T-helper 2 cell treated with Interferon-gamma antibody and Interleukin-4, amounts not matched to agents 100 ng/mL and 5 ng/mL, for 36 hours (primary cell): ENCODE measurements around the gene DYNC1I1. TPM values are rescaled to one million over a fixed set of nuclear protein-coding genes. Genes with fewer than 3 reads are reported as not detected.

ENCODE experiments used
- intact Hi-C: fragments of 100-400 bp; cut with micrococcal nuclease; formaldehyde crosslinking; loops from one replicate; pipeline ENCODE4 v1.15.1; 2023
- total RNA-seq: library from RNA; stranded (reverse); gene quantifications from 2 replicates; pipeline ENCODE4 v1.2.3, GENCODE V29; 2022

The DYNC1I1 gene
- total RNA-seq, 1 donor from 2014 or later = not detected

DNA sequence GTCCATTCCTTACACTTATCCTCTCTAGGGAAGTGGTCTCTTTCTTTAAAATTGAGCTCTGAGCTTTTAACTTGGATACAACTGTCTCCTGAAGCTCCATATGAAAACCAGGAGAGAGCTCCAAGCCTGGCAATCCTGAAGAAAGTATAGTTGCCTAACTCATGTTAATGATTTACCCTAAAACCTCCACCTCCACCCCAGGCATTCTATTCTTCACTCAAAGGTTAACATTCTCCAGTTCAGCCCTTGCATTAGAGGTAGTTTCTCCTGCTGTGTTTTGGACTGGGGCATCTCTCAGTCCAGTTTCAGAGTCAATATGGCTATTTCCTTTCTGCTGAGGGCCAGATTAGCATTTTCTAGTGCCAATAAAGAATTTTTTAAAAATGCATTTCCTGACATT lies 354.0 kb downstream of the DYNC1I1 start:
- intact Hi-C loops = no loop called here

DNA sequence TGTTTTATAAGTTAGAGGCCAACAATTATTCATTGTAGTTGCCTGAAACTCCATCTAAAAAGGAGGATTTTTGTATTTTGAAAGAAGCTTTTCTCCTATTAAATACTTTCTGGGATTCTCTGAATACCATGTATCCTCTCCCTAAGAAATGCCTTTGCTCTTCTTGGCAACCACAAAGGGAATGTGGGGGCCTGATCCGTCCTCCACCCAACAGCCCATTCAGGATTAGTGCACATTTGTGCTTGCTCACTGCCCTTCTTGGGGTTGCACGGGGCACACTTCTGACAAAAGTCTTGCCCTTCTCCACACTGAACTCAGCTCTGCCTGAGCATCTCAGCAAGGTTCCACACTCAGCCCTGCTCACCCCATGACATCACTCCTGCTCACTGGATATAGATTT lies 355.4 kb downstream of the DYNC1I1 start:
- intact Hi-C loops = no loop called here

DNA sequence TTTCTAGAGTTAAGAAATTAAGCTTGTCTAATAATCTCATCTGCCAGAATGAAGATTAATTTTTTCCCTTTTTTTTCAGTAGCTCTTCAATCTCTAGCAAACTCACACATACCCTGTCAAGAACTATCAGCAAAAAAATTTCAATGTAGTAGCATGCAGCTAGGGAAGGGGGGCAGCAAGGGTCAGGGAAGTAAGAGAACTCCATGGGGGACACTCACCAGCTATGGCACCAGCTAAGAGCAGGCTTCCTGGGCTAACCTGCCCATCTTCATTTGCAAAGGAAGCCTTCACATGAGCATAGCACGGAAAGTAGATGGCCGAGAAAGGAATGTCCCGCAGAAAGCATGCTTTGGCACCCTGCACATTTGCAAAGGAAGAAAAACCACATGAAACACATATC lies 359.2 kb downstream of the DYNC1I1 start:
- intact Hi-C loops = no loop called here

- intact Hi-C loops = no loop called here
Measured at GRCh38 chr7:96135241-96135640, 362.9 kb downstream of the DYNC1I1 start.

DNA sequence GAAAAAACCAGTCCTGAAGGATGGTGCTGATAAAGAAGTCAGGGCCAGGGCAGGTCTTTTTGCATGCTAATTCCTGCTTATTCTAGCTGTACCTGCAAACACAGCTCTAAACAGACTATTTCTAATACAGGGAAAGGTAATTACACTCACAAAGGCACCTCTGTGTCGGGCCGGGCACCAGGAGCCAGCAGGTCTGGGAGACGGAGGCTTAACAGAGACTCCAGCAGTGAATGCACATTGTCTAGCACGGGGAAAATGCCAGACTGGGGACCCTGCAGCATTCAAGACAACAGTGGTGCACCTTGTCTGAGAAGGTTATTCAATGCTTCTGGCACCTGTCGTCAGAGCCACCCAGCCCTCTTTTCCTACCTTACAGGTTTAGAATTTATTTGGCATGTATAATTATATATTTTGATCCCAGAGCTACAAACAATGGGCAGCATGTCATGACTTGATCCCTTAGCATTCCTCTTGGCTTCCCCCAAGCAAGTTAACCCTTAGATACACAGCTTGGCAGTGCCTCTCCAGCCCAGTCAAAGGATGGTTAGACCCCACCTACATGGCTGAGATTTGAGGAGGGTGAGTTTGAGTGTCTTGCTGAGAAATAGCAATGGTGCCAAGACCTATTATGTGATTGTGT lies 364.4 kb downstream of the DYNC1I1 start:
- intact Hi-C loops = no loop called here

DNA sequence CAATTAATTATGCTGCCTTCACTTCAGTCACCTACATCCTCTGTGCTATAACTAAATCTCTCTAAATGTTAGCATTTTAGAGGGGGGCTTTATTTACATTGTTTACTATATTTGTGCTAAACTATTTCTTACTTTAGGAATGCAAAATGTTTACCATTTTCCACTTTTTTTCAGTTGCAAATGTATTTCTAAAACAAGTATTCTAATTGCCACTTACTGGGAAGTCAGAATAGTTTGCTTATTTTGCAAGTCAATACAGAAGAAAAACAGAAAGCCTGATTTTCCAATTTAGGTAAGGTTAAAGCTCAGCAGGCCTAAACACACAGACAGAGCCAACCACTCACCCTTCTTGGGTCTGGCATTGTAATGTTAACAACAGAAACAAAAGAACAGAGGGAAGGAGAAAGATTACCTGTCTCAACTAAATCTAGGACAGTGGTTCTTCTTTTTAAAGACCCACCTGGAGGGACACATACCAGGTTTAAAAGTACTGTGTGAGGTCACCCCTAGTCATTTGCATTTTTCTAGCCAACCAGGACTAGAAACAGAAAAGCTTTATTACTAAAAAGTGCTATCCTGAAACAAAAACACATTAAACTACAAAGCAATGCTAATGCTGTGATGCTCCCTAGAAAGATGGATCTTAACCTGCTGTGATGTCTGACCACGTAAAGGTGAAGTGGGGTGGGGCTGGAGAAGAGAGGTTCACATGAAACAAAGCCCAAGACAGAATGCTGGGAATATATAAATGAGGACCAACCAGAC lies 371.3 kb downstream of the DYNC1I1 start:
- intact Hi-C loops = no loop called here

DNA sequence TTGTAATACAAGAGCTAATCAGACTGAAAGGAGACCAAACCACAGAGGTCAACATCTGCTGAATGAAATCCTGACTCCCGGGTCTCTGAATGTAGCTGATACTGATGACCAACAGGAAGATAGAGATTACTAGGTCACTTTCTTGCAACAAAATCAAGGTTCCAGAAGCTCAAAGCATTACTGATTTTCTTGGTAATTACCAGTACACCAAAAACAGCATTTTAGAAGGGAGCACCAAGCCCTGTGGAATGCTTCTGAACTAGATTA lies 371.8 kb downstream of the DYNC1I1 start:
- intact Hi-C loops = no loop called here

Other genes with a start within 250 kb of the DYNC1I1 start
- not detected in 2 replicates for gene PDK4, start 176.0 kb upstream of the DYNC1I1 start, total RNA-seq